GM19452 (cell line): Measurements from ENCODE around the gene CYP2F1.
"Not testable (repeated sequence)": the region's sequence is repeated elsewhere in the genome, so short reads cannot be mapped to it uniquely, and the experiment has no call there.

Source experiments
- ATAC-seq: cut with Tn5 transposase; IDR thresholded peaks from one replicate; pipeline ENCODE4 v1.9.1; 2021; ENCODE audit not compliant: unreplicated experiment

The CYP2F1 gene

DNA sequence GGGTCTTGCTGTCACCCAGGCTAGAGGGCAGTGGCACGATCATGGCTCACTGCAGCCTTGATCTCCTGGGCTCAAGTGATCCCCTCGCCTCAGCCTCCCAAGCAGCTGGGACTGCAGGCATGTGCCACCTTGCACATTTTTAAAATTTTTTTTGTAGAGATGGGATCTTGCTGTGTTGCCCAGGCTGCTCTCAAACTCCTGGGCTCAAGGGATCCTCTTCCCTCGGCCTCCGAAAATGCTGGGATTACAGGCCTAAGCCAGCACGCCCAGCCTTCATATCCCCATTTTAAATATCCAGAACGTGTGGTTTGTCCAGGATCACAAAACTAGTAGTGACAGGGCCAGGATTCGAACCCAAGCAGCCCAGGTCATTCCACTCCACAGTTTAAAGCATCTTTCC, 13.1 kb downstream of the CYP2F1 start:
- ATAC-seq: not testable (repeated sequence)

GRCh38 chr19:41127801-41128300, 13.6 kb downstream of the CYP2F1 start:
- ATAC-seq: not testable (repeated sequence)

GRCh38 chr19:41128692-41129091, 14.5 kb downstream of the CYP2F1 start:
- no peak for ATAC-seq

- no peak for ATAC-seq
These were observed 17.0 kb downstream of the CYP2F1 start for GRCh38 chr19:41131186-41131585.

DNA sequence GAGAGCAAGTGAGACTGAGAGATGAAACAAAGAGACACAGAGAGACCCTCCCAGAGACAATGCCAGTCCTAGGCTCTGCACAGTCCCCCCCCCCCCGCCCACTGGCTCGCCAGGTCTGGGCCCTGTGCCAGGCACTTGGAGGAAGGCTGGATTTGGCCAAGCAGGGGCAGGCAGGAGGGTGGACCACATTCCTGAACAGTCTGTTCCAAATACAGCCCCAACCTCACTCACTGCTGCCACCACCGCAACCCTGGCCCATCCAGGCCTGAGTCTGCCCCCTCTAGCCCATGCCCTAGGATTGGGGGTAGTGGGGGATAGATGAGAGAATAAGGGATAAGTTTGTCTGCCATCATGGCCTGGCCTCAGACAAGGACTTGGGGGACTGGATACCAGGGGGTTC, 19.0 kb downstream of the CYP2F1 start:
- no peak for ATAC-seq

DNA sequence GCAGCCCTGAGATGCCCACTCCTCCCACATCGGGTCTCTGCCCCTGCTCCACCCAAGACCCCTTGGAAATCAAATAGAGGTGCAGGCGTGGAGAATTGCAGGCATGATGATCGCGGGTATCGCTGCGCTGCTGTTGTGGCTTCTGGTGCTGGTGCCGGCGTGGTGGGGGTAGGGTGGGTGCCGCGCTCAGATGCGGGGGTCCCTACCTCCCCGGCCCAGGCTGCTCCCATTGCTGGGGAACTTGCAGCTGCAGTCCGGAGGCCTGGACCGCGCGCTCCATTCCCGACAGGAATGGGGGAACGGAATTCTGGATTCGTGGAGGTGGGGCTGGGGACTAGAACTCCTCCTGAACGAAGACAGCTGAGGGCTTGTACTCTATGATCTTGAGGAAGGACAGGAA, 20.4 kb downstream of the CYP2F1 start:
- no peak for ATAC-seq

GRCh38 chr19:41135390-41136384, 21.5 kb downstream of the CYP2F1 start:
- not testable (repeated sequence) for ATAC-seq

DNA sequence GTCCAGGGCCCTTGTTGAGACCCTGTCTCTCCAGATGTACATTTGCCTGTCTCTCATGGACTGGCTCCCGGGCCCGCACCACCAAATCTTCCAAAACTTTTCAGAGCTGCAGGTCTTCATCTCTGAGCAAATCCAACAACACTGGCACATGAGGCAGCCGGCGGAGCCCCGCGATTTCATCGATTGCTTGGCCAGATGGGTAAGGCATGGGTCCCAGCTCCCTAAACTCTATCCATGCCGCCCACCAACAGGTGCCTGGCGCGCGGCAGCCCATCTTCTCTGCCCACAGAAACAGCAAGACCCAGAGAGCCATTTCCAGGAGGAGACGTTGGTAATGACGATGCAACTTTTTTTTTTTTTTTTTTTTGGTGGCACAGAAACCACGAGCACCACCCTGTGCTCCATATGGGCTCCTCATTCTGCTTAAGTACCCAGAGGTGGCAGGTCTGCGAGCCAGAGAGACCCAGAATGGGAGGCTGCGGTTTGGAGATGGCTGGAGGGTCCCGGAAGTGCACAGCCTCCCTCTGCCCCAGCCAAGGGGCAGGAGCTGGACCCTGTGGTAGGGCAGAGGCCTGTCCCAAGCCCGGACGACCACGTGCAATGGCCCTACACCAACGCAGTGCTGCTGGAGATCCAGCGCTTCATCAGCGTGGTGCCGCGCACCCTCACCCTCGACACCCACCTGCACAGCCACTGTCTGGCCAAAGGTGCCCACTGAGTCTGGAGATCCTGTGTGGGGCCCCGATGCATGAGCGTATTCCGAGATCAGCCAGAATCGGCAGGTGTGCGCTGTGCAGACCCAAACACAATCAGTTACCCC, 22.6 kb downstream of the CYP2F1 start:
- ATAC-seq: no peak

DNA sequence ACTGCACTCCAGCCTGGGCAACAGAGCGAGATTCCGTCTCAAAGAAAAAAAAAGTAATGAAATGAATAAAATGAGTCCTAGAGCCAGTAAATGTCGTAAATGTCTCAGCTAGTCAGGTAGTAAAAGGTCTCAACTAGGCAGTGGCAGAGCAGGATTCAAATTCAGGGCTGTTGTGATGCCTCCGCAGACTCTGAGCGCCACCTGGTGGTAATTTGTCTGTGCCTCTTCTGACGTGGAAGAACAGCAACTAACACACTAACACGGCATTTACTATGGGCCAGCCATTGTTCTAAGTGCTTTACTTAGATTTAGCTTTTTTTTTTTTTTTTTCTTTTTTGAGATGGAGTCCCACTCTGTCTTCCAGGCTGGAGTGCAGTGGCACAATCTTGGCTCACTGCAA, 30.2 kb downstream of the CYP2F1 start:
- ATAC-seq: no peak

- ATAC-seq: no peak
These were observed 35.6 kb downstream of the CYP2F1 start for GRCh38 chr19:41149831-41150230.

- not testable (repeated sequence) for ATAC-seq
These were observed 36.8 kb downstream of the CYP2F1 start for GRCh38 chr19:41150986-41151385.

DNA sequence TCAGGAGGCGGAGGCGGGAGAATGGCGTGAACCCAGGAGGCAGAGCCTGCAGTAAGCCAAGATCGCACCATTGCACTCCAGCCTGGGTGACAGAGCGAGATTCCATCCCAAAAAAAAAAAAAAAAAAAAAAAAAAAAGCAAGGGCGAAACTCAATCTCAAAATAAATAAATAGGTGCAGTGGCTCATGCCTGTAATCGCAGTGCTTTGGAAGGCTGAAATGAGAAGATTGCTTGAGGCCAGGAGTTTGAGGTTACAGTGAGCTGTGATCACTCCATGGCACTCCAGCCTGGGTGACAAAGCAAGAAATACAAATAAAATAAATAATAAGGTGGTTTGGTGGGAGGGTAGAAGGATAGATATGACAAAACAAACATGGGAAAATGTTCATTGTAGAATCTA, 39.8 kb downstream of the CYP2F1 start:
- ATAC-seq: no peak

DNA sequence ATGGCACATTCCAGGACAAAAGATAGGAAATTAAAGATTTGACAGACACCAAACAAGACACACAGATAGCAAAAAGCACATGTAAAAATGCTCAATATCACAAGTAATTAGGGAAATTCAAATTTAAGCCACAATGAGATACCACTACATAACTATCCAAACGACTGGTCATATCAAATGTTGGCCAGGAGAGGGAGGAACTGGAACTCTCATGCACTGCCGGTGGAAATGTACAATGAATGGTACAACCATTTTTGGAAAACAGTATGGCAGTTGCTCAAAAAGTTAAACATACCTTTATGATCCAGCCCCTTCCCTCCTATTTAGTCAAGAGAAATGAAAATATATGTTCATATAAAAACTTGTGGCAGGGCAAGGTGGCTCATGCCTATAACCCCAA, 42.0 kb downstream of the CYP2F1 start:
- no peak for ATAC-seq

- no peak for ATAC-seq
These were observed 45.6 kb downstream of the CYP2F1 start for GRCh38 chr19:41159881-41160280.

- no peak for ATAC-seq
These were observed 47.7 kb downstream of the CYP2F1 start for GRCh38 chr19:41161903-41162302.

- no peak for ATAC-seq
These were observed 52.9 kb downstream of the CYP2F1 start for GRCh38 chr19:41166944-41167804.

DNA sequence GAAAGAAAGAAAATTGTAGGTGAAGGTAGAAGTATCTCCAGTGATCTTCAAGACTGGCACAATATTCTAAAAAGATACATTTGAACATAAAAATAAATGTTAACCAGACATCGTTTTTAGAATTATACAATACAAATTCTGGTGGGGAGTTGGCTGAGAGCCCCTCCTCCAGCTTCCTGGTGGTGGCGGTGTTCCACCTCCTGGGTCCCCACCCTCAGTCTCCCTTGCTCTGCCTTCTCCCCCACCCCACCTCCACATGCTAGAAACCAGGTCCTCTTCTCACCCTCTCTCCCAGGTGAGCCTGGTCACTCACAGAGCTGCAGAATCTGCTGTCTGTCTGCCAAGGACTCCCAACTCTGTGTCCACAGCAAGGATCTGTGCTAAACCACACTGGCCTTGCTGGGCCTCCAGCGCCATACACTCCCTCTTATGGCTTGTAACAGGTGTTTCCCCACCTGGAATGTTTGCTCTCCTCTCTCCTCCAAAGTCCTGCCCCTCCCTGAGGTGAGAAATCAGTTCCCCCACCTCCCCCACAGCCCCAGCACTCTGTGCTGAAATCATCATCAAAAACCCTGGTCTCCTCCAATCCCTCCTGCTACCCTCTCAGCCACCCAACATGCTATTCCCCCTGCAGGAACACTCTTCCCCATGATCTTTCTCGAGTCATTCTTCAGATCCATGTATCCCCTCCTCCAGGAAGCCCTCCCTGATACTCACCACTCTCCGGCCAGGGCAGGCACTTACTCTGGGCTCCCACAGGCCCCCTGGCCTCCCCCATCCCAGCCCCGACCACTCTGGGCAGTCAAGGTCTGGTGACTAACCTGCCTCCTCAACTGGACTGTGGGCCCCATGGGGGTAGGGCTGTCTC, 58.3 kb downstream of the CYP2F1 start:
- no peak for ATAC-seq

DNA sequence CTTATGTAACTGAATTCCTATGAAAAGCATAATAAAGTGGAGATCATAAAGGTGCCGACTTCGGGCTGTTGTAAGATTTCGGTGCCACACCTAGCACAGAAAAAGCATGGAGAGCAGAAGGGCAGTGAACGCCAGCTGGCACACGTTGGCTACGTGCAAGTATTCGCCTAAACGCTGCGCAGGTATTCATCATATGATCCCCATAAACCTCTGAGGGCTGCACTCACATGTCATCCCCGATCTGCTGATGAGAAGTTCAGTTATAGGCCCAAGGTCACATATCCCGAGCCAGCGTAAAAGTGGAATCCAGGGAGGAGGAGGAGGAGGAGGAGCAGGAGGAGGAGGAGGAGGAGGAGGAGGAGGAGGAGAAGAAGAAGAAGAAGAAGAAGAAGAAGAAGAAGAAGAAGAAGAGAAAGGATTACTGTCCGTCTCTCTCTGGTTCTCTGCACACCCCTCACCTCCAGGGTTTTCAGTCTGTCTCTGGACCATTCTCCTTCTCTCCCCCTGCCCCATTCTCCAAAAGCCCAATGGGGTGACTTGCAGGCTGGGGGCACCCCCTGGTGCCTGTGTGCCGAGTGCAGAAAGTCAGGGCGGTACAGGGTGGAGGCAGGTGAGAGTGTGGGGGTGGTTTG, 60.2 kb downstream of the CYP2F1 start:
- no peak for ATAC-seq
